Suprapubic skin (tissue), 4 donors: Measurements from ENCODE around the gene GINS1. TPM values are rescaled to one million over a fixed set of nuclear protein-coding genes. Genes with fewer than 3 reads are reported as not detected.
A peak's percentile ranks its signal among the peaks of the same experiment; 100 is the strongest.

Experiments
- DNase-seq, 2 donors: peaks; one replicate each; pipeline ENCODE4 v3.0.0-alpha.2; 2019; ENCODE audit warnings: low spot score in 2 of 2
- H3K27ac ChIP-seq: fragments of 200-600 bp; sonication (generic); one replicate; pipeline ENCODE4 v1.5.1; 2019
- H3K27me3 ChIP-seq: fragments of 200-600 bp; sonication (generic); one replicate; pipeline ENCODE4 v1.5.1; 2019
- H3K36me3 ChIP-seq: fragments of 200-600 bp; sonication (generic); one replicate; pipeline ENCODE4 v1.5.1; 2019
- H3K4me1 ChIP-seq: fragments of 200-600 bp; sonication (generic); one replicate; pipeline ENCODE4 v1.5.1; 2019
- H3K4me3 ChIP-seq: fragments of 200-600 bp; sonication (generic); one replicate; pipeline ENCODE4 v1.5.1; 2019; ENCODE audit warnings: mild to moderate bottlenecking
- H3K9me3 ChIP-seq: fragments of 200-600 bp; sonication (generic); one replicate; pipeline ENCODE4 v1.5.1; 2019
- CTCF ChIP-seq, 2 donors: fragments of 200-600 bp in 1 of 2; fragments of 450-650 bp in 1 of 2; sonication (generic) in 1 of 2; IDR thresholded peaks; one replicate each; pipeline ENCODE4 v1.5.1; 2016 to 2019; ENCODE audit warnings: antibody characterized with exemption in 2 of 2, mild to moderate bottlenecking in 1 of 2, moderate library complexity in 1 of 2
- EP300 ChIP-seq: sonication (generic); formaldehyde crosslinking; IDR thresholded peaks from one replicate; pipeline ENCODE4 v1.6.1; 2017; ENCODE audit warnings: antibody characterized with exemption
- POLR2A ChIP-seq, 2 donors: fragments of 450-650 bp; IDR thresholded peaks; one replicate each; pipeline ENCODE4 v1.6.1; 2017; ENCODE audit warnings: antibody characterized with exemption in 2 of 2, mild to moderate bottlenecking in 2 of 2, moderate library complexity in 2 of 2
- POLR2AphosphoS5 ChIP-seq, 3 donors: sonication (generic); formaldehyde crosslinking; IDR thresholded peaks; one replicate each; pipeline ENCODE4 v1.6.1; 2017; ENCODE audit warnings: antibody characterized with exemption in 3 of 3
- WGBS: methylation state at CpG from one replicate; pipeline ENCODE4 v1.1.5; 2018; 5-methylcytosine and 5-hydroxymethylcytosine counted together
- total RNA-seq, 4 donors: library from RNA; depleted of rRNA; stranded (reverse); fragments of >200 nt; gene quantifications; one replicate each; pipeline ENCODE4 v1.1.0, GENCODE V29; 2016

Gene GINS1
- total RNA-seq, 4 donors from 2014 or later, result 2.4 to 3.6 (median 2.6) TPM

DNA sequence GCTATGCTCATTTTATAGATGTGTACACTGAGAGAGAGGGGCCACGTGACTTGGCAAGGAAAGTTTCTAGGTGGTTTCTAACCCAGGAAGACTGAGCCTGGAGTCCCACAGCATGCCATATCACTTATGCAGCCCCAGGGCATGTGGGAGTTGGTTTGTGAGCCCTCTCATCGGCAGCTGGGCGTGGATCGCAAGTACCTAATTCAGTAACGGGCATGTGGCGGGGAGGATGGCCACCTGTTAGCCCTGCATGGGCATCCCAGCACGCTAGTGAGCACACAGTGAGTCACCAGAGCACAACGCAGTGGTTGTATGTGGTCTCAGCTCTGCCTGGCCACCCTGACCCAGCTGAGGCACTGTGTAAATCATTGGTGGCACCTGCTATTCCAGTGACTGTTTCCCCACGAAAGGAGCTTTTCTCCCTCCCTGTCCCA is 89.5 kb downstream of the GINS1 start:
- Histone ChIP-seq H3K4me3 (no peak overlapping the region), H3K4me1 (peaks cover 6% of the 10 kb centered on the region), H3K9me3 (no peaks in the 10 kb centered on the region), H3K27me3 (no peaks in the 10 kb centered on the region), H3K27ac (no peak overlapping the region), H3K36me3 (no peaks in the 10 kb centered on the region)
- peak in 1 of 2 donors; percentile 62 for DNase-seq
- no peak for TF ChIP-seq CTCF (IDR thresholded peaks at IDR 0.05)
- no peak for TF ChIP-seq EP300
- TF ChIP-seq POLR2AphosphoS5 (IDR thresholded peaks at IDR 0.05), result no peak
- TF ChIP-seq POLR2A (IDR thresholded peaks at IDR 0.05), result no peak
- 54% methylated on average over 8 of the region's 9 CpGs for WGBS

DNA sequence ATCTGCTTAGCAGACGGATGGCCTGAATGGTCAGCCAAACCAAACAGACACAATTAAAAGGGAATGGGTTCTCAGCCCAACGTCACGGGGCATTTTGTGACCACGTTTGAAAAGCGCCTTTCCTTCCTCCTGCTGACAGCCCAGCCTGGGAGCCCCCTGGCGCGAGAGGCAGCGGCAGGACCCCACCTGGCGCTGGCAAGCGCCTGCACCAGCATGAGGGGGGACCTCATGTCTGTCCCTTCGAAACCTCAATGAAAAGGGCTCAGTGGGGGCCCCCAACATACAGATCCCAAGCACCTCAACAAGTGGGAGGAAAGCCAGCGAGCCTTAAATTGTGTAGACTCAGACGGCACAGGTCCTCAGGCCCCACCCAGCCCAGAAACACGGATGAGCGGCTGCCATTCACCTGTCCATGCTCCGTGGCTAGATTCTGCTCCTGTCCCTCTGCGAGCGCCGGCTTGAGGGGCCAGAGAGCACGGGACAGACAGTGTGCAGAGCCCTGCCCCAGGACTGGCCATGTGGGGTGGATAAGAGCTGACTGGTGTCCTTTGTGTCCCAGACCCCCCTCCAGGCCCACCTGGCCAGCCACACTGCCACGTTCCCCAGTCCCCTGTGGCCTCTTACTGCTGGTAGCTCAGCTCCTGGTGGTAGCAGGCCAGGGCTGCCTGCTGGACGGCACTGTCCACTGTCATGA is 90.3 kb downstream of the GINS1 start:
- Histone ChIP-seq H3K27me3 (no peaks in the 10 kb centered on the region), H3K27ac (no peak overlapping the region), H3K4me1 (peaks cover 6% of the 10 kb centered on the region), H3K36me3 (peaks cover 3% of the 10 kb centered on the region), H3K4me3 (no peak overlapping the region), H3K9me3 (no peaks in the 10 kb centered on the region)
- DNase-seq, result peak in 1 of 2 donors; percentile 61
- 82% methylated on average over 15 of the region's 22 CpGs for WGBS
- TF ChIP-seq CTCF (IDR thresholded peaks at IDR 0.05) (no peak), POLR2AphosphoS5 (IDR thresholded peaks at IDR 0.05) (no peak), EP300 (no peak), POLR2A (IDR thresholded peaks at IDR 0.05) (no peak)

Other genes with a start within 250 kb of the GINS1 start
- gene ENTPD6, start 212.0 kb upstream of the GINS1 start, total RNA-seq, result 100 to 1,000 TPM in 1 of 4 donors, 10 to 100 TPM in 3; 33.8 to 103 (median 47.0) TPM
- 100 to 1,000 TPM; 142 to 247 (median 198) TPM for gene PYGB, start 159.6 kb upstream of the GINS1 start, total RNA-seq
- 10 to 100 TPM; 41.6 to 75.8 (median 52.3) TPM for gene ABHD12, start 16.8 kb upstream of the GINS1 start, total RNA-seq
- 1 to 10 TPM; 2.0 to 6.9 (median 2.6) TPM for gene NINL, start 177.9 kb downstream of the GINS1 start, total RNA-seq
- 1 to 10 TPM; 2.8 to 4.4 (median 3.5) TPM for gene NANP, start 216.3 kb downstream of the GINS1 start, total RNA-seq